HG03139 (cell line): ENCODE data around the gene CAPN3.

Source experiments
- ATAC-seq: cut with Tn5 transposase; IDR thresholded peaks from one replicate; pipeline ENCODE4 v1.9.1; 2021; ENCODE audit not compliant: unreplicated experiment

CAPN3 gene

DNA sequence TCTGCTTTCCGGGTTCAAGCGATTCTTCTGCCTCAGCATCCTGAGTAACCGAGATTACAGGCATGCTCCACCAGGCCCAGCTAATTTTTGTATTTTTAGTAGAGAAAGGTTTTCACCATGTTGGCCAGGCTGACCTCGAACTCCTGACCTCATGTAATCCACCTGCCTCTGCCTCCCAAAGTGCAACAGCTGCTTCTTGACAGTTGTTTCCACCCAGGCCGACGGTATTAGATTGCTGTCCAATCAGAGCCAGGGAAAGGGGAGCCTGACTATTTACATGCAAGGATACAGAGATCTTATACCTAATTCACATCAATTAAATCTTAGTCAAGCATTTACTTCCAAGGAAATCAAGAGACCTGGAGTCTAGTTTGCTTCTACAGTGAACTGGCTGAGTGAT, 4.0 kb upstream of the CAPN3 start:
- no peak for ATAC-seq

DNA sequence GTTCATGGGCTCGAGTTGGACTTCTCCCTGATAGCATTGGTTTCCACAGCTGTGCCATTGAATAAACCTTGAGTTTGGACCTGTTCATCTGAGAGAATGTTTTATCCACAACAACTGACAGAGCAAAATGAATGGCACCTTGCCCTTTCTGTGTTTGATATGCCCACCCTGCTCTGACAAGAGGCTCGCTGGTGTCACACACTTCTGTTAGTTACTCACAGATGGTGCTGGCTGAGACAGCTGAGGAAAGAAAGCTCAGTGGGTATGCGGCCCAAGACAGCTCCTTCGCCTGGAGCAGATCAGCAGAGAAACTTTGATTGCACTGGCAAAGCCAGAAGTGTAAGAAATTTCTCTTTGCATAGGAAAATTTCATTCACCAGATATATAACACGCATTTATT, 2.5 kb upstream of the CAPN3 start:
- no peak for ATAC-seq

DNA sequence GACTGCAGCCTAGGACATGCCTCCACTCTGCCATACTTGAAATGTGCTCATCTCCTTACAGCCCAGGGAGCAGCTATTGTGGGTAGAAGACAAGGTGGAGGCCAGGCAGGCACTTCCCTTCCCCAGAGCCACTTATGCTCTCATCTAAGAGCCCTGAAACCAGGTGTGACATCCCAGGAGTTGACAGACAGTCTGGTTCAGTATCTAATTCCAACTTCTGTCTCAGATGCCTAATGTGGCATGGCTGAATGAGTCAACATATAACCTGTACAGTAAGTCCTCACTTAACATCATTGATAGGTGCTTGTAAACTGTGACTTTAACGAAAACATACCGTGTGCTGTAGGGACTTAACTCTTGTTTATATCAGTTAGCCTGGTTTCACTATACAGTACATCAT, 1.2 kb upstream of the CAPN3 start:
- ATAC-seq, result no peak

DNA sequence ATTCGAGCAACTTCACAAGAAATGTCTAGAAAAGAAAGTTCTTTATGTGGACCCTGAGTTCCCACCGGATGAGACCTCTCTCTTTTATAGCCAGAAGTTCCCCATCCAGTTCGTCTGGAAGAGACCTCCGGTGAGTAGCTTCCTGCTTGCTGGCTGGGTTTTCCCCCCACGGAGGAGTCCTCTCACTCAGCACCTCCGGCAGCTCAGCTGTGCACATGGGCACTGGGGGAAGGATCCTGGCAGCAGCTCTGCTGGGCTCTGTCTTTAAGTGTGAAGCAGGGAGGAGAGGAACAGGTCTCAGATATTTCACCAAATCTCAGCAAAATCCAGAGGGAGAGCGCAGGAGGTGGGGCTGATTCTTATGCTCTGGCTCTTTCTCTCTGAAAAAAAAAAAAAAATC, 684 bp downstream of the CAPN3 start:
- ATAC-seq, result no peak

DNA sequence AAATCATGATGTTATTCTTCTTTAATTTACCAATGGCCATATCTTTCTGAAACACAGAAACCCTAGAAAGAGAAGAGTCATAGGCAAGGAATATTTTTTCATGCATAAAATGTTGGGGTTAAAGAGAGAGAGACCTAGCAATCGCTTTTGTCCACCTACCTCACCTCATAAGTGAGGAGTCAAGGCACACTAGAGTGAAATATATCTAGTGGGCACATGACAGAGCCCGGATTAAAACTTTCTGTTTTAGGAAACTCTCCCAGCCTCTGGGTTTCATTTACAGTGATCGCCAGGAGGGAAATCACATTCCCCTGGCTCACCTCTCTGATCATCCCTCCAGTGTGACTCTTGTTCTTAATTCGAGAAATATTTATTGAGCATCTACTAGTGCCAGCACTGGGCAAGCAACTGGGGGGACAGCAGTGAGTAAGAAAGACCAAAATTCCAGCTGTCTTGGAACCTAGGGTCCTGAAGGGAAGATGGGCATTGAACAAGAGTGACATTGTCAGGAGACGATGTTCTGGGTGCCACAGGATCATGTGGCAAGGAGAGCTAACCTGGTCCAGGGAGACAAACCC, 1.3 kb downstream of the CAPN3 start:
- ATAC-seq, result no peak

DNA sequence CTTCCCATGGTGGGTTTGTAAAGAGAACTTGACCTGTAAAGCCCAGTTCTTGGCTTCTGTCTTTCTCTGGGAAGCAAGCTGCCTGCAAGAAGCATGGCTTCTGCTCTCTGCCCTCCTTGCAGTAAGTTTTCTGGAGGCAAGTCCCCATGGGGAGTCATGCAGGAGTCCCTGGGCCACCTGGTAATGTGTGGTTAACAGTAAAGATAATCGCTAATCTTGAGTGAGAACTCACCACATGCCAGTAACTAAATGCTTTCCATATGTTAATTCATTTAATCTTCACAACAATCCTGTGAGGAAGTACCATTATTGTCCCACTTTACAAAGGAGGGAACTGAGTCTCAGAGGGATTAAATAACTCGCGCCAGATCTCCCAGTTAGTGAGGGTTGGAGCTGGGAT, 4.2 kb downstream of the CAPN3 start:
- ATAC-seq, result no peak

DNA sequence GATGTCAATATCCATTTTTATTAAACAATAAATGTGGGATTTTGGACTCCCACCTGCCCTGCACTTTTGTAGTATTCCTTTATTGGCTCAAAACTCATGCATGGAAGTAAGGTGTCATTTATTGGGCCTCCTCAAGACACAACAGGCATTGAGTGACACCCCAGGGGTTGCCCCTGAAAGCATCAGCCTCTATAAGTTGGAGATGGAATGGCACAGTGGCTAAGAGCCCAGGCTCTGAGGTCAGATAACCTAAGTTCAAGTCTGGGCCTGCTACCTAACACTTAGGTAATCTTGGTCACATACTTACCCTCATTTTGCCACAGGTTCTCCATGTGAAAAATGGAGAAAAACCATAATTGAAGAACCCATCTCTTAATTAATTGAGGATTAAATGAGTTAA, 4.6 kb downstream of the CAPN3 start:
- ATAC-seq, result no peak

DNA sequence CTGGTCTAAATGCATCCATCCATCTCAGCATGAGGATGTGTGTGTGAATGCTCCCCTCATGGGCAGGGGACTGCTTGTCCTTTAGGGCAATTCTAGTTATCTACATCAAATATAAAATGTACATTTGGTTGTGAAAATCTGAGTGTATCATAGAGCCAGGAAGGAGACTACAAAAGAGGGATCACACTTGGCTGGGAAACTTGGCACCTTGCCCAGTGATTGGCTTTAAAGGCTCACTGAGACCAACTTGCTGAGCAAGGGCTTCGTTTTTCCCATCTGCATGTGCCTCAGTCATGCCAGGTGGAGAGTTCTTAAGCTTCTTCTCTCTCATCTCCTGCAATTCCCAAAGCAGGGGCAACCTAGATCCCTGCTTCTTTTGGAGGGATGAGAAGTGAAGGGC, 5.2 kb downstream of the CAPN3 start:
- no peak for ATAC-seq

DNA sequence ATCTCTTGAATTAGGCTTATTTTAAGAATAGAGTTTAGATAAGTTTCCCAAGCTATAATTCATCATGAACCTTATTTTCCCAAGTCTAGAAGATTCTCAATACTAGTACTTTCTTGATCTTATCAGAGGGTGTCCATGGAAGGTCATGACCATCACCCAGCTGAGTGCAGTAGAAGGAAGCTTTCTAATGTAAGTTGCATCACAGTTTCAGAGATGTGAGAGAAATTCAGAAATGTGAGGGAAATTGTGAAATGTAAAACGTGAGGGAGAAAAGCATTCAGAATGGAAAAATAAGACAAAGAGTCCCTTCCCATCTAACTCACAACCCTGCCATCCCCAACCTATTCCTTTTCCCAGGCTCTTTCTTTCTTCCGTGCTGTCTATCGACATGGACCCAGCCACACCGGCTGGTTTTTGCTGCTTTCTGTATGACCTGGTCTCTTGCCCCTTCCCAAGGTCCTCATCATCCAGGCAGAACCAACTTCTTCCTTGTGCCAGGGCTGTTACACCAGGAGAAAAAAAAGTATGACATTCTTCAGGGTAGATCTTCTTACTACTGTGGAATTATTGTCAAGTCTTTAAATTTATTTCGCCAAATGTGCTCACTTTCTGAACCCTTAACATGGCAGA, 6.7 kb downstream of the CAPN3 start:
- no peak for ATAC-seq

DNA sequence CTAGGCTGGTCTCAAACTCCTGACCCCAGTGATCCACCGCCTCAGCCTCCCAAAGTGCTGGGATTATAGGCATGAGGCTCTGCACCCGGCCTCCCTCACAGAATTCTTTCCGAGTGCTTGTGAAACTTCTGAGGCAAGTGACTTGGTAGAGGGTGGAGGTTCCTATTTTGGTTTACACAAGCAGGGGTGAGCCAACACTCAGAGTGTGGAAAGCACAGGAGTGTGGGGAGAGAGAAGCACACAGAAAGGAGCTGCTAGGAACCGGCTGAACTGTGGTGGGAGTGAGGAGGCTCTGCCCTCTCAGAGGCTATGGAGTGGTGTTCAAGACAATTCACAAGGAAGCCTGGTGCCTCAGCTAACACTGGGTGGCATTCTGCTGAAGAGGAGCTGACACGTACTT, 7.7 kb downstream of the CAPN3 start:
- ATAC-seq, result no peak

DNA sequence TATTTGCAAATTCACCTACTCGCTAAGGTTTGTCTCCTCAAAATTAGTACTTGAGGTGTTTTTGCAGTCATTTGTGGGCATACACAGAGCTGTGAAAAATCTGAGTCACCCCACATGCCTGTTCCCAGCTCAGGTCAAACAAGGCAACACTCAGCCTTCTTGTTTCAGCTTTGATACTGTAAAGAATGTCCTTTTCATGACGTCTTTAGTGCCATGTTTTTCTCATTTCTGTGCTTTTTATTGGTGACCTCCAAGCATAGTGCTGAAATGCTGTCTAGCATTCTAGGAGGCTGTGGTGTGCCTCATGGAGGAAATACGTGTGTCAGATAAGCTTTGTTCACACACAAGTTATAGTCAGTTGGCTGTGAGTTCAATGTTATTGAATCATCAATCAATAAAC, 8.8 kb downstream of the CAPN3 start:
- no peak for ATAC-seq

DNA sequence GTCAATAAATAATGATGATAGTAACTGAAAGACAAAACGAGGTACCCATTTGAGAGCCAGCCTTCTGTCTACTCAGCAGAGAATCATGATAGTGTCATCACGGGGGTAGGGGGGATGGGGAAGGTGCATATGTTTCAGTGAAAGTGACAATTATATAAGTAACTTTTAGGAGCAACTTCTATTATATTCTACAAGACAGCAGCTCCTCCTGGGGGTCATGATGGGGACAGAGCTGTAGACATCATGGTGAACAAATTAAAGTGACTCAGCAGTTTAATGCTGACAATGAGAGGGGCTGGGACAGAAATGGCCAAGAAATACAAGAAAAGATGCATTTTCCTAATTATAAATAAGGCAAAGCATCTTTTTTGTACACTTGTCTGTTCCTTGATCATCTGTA, 11.8 kb downstream of the CAPN3 start:
- no peak for ATAC-seq

DNA sequence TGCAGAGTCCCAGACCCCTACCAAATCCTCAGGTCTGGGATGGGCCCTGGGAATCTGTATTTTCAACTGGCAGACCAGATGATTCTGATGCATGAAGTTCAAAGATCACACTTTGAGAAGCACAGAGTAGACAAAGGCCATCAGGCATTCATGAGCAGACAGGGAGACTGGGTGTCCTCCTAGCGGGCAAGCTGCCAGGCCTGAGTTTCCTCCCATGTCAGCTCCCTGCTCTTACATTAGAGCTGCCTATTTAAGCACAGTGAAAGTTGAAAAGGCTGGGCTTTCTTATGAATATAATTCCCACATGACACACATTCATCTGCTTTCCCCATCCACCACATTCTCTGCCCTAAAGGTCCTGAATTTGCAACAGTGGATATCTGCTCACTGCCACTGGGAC, 14.0 kb downstream of the CAPN3 start:
- no peak for ATAC-seq

DNA sequence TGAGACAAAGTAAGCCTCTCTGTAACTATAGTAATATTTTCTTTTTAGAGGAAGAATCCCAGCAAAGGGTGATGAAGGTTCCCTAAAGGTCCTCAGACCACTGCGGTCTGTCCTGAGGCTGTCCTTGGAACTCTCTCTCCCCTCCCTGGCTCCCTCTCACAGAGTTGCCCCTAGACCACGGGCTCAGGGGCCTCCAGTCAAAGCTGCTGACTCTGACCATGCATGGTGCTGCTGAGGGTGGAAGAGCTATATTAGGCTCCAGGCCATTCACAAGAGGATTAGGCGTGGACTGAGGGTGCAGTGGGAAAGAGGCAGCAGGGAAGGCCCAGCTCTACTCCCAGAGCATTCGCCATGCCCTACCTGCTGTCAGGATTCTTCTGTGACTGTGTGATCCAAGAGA, 14.6 kb downstream of the CAPN3 start:
- ATAC-seq, result no peak

DNA sequence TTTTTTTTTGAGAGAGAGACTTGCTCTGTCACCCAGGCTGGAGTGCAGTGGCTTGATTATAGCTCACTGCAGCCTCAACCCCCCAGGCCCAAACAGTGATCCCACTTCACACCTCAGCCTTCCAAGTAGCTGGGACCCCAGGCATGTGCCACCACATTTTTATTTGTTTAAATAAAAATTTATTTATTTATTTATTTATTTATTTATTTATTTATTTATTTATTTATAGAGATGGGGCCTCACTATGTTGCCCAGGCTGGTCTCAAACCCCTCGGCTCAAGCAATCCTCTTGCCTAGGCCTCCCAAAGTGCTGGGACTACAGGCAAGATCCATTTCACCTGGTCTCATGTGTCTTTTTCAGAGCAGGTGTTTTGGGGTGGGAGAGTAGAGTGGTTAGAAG, 15.5 kb downstream of the CAPN3 start:
- no peak for ATAC-seq

DNA sequence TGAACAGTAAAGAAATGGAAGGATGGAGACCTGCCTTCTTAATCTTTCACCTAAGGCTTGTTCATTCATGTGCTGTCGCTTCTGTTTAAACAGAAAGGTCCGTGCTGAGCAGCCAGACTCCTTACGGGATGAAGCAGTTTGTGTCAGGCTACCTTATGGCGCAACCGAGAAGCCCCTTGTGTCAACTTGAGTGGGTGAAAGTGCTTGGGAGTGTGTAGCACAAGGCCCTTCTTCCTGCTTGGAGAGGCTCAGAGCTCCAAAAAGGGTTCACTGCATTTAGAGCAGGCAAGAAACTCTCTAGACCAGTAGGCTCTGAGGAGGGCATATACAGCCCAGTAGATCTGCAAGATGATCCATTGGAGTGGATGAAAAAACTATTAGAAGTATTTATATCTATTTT, 16.0 kb downstream of the CAPN3 start:
- ATAC-seq, result no peak

DNA sequence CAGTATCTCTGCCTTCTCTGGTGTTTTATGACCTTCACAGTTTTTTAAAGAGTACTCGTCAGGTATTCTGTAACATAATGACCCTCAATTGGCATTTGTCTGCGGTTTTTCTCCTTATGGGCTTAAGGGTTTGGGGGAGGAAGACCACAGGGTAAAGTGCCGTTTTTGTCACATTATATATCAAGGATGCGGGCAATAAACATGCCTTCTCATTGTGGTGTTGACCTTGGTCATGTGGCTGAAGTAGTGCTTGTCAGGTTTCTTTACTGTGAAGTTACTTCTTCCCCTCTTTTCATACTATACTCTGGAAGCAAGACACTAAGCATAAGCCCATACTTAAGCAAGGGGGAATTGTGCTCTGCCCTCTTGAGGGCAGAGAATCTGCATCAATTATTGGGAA, 16.6 kb downstream of the CAPN3 start:
- no peak for ATAC-seq

DNA sequence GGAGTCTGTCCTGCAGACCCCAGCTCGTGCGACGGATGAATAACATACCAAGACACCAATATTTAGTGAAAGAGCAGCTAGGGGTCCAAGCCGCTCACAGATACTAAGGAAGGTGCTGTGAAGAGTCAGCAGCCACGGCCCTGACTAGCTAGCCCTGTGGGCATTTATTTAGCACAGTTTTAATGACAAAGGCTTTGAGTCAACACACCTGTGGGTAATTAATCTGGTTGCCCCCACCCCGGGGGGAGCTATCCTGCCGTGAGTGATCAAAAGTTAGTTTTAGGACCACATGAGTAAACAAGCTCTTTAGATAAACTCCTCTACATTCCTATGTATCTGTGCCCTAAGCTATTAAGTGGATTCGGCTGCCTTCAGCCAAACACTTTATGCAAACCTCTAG, 18.7 kb downstream of the CAPN3 start:
- ATAC-seq, result no peak

DNA sequence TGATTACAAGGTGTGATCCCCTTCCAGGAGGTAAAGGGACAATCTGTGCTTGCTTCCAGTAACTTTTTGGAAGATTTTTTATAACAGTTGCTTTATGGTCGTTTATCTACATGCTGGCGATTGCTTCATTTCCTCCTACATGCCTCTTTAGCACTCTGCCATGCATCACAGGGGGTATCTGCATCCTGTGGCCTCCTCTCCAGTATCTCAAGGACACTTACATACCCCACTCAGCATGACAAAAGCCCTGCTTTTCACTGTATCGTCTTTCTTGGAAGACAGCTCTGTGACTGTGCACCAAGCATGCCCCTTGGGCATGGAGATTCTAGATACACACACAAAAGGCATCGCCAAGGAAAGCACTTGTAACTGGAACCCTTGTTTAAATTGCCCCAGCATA, 25.3 kb downstream of the CAPN3 start:
- ATAC-seq, result no peak

DNA sequence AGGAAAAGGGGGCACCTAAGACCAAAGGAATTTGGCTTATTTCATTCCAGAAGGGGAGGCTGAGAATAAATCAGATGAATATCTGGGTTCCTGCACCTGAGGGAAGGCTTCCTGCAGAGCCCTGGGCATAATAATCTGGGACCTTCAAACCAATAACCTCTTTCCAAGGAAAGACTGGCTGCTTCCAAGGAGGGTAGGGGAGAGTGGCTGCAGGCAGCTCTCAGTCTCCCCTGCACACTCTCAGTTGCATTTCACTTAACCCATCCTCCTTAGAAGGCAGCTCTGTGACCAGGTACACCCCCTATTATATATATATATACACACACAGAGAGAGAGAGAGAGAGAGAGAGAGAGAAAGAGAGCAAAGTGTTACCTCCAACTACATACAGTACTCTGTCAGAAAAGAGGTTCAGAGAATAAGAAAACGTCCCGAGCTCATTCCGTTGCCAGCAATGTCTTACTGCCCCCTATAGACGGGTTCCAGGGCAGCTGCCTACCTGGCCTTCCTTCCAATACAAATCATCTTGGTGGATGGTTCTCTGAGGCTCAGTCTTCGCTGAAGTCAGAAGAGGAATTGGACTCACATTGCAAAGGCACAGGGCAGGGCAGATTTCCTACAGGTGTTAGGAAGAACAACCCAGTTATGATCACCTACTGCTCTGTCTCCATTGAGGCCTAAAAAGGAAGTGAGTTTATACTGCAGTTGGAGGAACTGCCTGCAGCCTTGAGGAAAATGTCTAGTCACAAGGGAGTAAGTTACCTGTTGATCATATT, 26.1 kb downstream of the CAPN3 start:
- ATAC-seq, result no peak

DNA sequence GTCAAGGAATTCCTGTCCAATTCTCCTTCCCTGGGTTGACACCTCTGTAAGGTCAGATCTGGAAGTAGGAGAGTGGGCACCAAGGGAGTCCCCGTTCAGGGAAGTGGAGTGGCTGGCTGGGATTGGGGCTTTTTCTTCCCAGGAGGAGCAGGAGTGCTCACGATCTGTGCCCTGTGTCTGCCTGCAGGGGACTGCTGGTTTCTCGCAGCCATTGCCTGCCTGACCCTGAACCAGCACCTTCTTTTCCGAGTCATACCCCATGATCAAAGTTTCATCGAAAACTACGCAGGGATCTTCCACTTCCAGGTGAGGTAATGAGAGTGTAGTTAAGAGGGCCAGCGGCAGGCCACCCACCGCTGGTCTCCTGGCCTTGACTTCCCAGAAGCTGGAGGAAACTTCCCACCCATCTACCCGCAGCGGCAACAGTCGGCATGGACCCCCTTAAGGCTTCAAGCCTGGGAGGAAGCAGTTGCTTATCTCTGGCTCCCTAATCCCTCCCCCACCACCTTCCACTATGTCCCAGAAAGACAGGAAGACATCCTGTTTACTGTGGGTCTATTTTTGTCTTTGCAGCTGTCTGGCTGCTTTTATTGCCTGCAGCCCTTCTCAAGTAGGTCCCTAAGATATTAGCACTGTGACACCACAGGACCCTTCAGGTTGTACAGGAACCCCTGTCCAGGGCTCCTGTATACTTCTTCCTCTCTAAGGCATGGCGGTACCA, 26.8 kb downstream of the CAPN3 start:
- ATAC-seq, result no peak

DNA sequence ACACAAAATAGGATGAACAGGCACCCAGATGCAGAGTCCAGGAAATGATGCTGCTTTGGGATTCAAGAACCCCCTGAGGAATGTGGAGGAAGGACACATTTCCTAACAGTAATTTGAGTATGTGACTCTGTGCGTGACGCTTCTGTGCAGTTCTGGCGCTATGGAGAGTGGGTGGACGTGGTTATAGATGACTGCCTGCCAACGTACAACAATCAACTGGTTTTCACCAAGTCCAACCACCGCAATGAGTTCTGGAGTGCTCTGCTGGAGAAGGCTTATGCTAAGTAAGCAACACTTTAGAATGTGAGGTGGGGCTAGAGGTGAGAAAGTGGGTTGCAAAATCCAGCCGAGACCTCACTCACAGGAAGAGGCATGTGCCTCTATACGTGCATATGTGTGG, 28.3 kb downstream of the CAPN3 start:
- no peak for ATAC-seq
